H1 (cell line): Measurements from ENCODE around the gene CCDC38. TPM values are rescaled to one million over a fixed set of nuclear protein-coding genes. Genes with fewer than 3 reads are reported as not detected.

Experiments used
- GABPA ChIP-seq: IDR thresholded peaks from 2 replicates; pipeline ENCODE4 v1.6.1; 2011; ENCODE audit warnings: mild to moderate bottlenecking, low read length, moderate library complexity, borderline replicate concordance; ENCODE audit not compliant: insufficient read depth
- JUN ChIP-seq: IDR thresholded peaks from 2 replicates; pipeline ENCODE4 v1.6.1; 2011; ENCODE audit warnings: low read depth, mild to moderate bottlenecking, improper control_type of control experiment, low read length
- KDM5A ChIP-seq: fragments of 200-600 bp; IDR thresholded peaks from 2 replicates; pipeline ENCODE4 v1.7.1; 2012; ENCODE audit warnings: mild to moderate bottlenecking, low read length, inconsistent platforms, mixed read lengths
- RXRA ChIP-seq: IDR thresholded peaks from 2 replicates; pipeline ENCODE4 v1.6.1; 2011; ENCODE audit warnings: low read depth, mild to moderate bottlenecking, low read length, moderate library complexity; ENCODE audit not compliant: insufficient read depth
- SP2 ChIP-seq: IDR thresholded peaks from 2 replicates; pipeline ENCODE4 v1.6.1; 2012; ENCODE audit warnings: mild to moderate bottlenecking, low read length, inconsistent platforms
- polyA plus RNA-seq, 7 experiments: library from polyadenylated mRNA; depleted of rRNA in 3 of 7; stranded (reverse) in 5 of 7; unstranded in 2 of 7; fragments of >200 nt in 5 of 7; fragments of 200-250 nt in 2 of 7; gene quantifications; 1 replicate in 5 of 7; 2 replicates in 1 of 7; 4 replicates in 1 of 7; pipeline versions ENCODE4 v1.2.1 to v1.2.3, GENCODE V29; 2011 to 2013; ENCODE audit warnings: missing spikeins in 2 of 7, mixed read lengths in 2 of 7
- total RNA-seq: library from RNA; stranded (reverse); fragmentation: NEBNext Ultra II Directional; extraction: Animal tissue kit (Norgen Biotek cat#: 25700); gene quantifications from 2 replicates; pipeline ENCODE4 v1.2.1, GENCODE V29; 2021

Gene CCDC38
- total and polyA plus RNA-seq, 2 of the 8 experiments (the other 6 are each of a cell fraction or from before 2014, with no cell fraction given), result not detected

GRCh38 chr12:95978774-95979173, 36.4 kb upstream of the CCDC38 start (continued):
- no peak for TF ChIP-seq KDM5A
- TF ChIP-seq JUN, result no peak
- TF ChIP-seq GABPA, result no peak
- TF ChIP-seq SP2, result no peak
- no peak for TF ChIP-seq RXRA
